HEK293T (cell line): ENCODE results near the gene EHD4.

ENCODE experiments used
- CTCF ChIA-PET: fragments of 350-600 bp; formaldehyde crosslinking; extraction: SDS; loops from one replicate; lab custom pipeline; 2021; ENCODE audit warnings: antibody characterized with exemption, inconsistent platforms; lab: Yijun Ruan, JAX
- POLR2A ChIA-PET: fragments of 350-600 bp; formaldehyde crosslinking; extraction: SDS; loops from one replicate; lab custom pipeline; 2020; ENCODE audit warnings: antibody characterized with exemption, inconsistent platforms; lab: Yijun Ruan, JAX
- DNase-seq: peaks from one replicate; pipeline ENCODE4 v3.0.0; 2012; ENCODE audit warnings: mixed read lengths; ENCODE audit errors: extremely low spot score
- ARNT ChIP-seq: fragments of 450-650 bp; IDR thresholded peaks from 2 replicates; pipeline ENCODE4 v1.6.1; 2017; ENCODE audit warnings: mild to moderate bottlenecking
- BHLHE40 ChIP-seq: fragments of 450-650 bp; IDR thresholded peaks from 2 replicates; pipeline ENCODE4 v1.6.1; 2016; ENCODE audit warnings: mild to moderate bottlenecking, moderate library complexity, borderline replicate concordance
- CTBP1 ChIP-seq: fragments of 450-650 bp; IDR thresholded peaks from 2 replicates; pipeline ENCODE4 v1.6.1; 2016; ENCODE audit warnings: borderline replicate concordance
- ELF4 ChIP-seq: fragments of 450-650 bp; IDR thresholded peaks from 2 replicates; pipeline ENCODE4 v1.6.1; 2017; ENCODE audit warnings: antibody characterized with exemption
- FOXA1 ChIP-seq: fragments of 450-650 bp; IDR thresholded peaks from 2 replicates; pipeline ENCODE4 v1.6.1; 2016; ENCODE audit warnings: mild to moderate bottlenecking
- FOXK2 ChIP-seq: fragments of 450-650 bp; IDR thresholded peaks from 2 replicates; pipeline ENCODE4 v1.6.1; 2016; ENCODE audit warnings: mild to moderate bottlenecking
- FOXM1 ChIP-seq: fragments of 450-650 bp; IDR thresholded peaks from 2 replicates; pipeline ENCODE4 v1.6.1; 2017; ENCODE audit warnings: mild to moderate bottlenecking, borderline replicate concordance
- HDGF ChIP-seq: fragments of 450-650 bp; IDR thresholded peaks from 2 replicates; pipeline ENCODE4 v1.6.1; 2017; ENCODE audit warnings: antibody characterized with exemption, borderline replicate concordance
- L3MBTL2 ChIP-seq: fragments of 450-650 bp; conservative IDR thresholded peaks from 2 replicates; pipeline ENCODE4 v1.6.1; 2016; ENCODE audit warnings: mild to moderate bottlenecking
- LEF1 ChIP-seq: fragments of 450-650 bp; IDR thresholded peaks from 2 replicates; pipeline ENCODE4 v1.6.1; 2017; ENCODE audit warnings: mild to moderate bottlenecking, borderline replicate concordance
- NFRKB ChIP-seq: fragments of 450-650 bp; IDR thresholded peaks from 2 replicates; pipeline ENCODE4 v1.6.1; 2016; ENCODE audit warnings: mild to moderate bottlenecking, moderate library complexity
- SP1 ChIP-seq: fragments of 450-650 bp; IDR thresholded peaks from 2 replicates; pipeline ENCODE4 v1.6.1; 2017
- SUZ12 ChIP-seq: fragments of 450-650 bp; IDR thresholded peaks from 2 replicates; pipeline ENCODE4 v1.6.1; 2016; ENCODE audit warnings: mild to moderate bottlenecking
- TARDBP ChIP-seq: fragments of 450-650 bp; IDR thresholded peaks from 2 replicates; pipeline ENCODE4 v1.6.1; 2016
- ZNF384 ChIP-seq: fragments of 450-650 bp; IDR thresholded peaks from 2 replicates; pipeline ENCODE4 v1.6.1; 2016
- TF ChIP-seq, protein P1 (sequence below): fragments of 450-650 bp; IDR thresholded peaks from 2 replicates; pipeline ENCODE4 v1.6.1; 2016

Gene EHD4

DNA sequence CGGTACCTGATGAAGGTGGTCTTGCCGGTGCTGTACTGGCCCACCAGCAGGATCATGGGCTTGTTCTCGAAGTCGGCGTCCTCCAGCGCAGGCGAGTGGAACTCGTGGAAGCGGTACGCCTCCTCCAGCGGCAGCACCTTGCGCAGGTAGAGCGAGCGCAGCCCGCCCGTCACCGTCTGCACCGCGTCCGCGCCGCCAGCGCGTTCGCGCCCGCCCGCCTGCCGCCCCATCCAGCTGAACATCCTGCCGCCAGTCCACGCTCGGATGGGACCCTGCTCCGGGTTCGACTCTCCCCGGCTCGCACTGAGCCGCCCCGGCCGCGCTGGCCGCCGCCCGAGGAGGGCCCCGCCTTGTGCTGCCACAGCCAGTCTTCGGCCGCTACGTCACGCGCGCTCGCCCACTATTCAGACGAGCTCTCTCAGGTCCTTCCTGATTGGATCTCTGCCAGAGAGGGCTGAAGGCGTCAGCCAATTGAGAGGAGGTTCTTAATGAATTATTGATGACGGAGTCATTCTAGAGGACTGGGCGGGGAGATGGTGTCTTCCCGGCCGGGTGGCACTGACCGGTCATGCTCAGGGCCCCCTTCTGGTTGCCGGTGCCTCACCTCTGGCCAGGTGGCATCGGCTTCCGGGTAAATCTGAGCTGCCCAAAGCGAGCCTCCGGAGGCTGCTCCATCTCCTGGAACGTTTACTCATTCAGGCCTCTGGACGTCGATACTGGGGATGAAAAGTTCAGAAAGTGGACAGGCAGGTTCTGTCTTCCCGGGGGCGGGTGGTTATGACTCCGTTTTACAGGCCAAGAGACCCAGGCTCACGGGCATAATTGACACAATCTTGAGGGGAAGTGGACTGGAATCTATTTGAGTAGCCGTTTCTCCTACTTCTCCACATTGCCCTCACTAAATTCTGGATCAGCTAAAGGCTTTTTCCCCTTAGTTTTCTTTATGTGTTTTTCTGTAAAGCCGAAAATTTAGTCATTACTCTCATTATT, at the start of gene EHD4:
EHD4 (minus strand) TSS at position 305 of the 990 bp plus-strand sequence; CDS start at position 242, 63 bp downstream.
- TF ChIP-seq, protein P1, sequence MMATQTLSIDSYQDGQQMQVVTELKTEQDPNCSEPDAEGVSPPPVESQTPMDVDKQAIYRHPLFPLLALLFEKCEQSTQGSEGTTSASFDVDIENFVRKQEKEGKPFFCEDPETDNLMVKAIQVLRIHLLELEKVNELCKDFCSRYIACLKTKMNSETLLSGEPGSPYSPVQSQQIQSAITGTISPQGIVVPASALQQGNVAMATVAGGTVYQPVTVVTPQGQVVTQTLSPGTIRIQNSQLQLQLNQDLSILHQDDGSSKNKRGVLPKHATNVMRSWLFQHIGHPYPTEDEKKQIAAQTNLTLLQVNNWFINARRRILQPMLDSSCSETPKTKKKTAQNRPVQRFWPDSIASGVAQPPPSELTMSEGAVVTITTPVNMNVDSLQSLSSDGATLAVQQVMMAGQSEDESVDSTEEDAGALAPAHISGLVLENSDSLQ, result peak; percentile 97
- TF ChIP-seq TARDBP, result no peak
- no peak for TF ChIP-seq NFRKB
- peak; percentile 33; the same call in 1 of the 2 replicates for TF ChIP-seq L3MBTL2
- no peak for TF ChIP-seq SP1
- TF ChIP-seq CTBP1, result no peak
- TF ChIP-seq SUZ12, result no peak
- no peak; the same call in 1 of the 2 replicates for TF ChIP-seq ELF4
- TF ChIP-seq HDGF, result no peak
- no peak for TF ChIP-seq FOXK2
- TF ChIP-seq BHLHE40, result no peak
- TF ChIP-seq LEF1, result no peak
- TF ChIP-seq ZNF384, result no peak
- TF ChIP-seq FOXA1, result no peak
- TF ChIP-seq FOXM1, result no peak
- no peak for TF ChIP-seq ARNT
- ChIA-PET CTCF (interaction anchor here (1.2 to 1.8 kb wide), 4 partner anchors 9 to 162 kb away, joined by 3 to 6 read pairs (median 4); no protein-coding TSS in a partner anchor), POLR2A (interaction anchor here (0.6 to 1.6 kb wide), 14 partner anchors 11 to 184 kb away, joined by 3 to 18 read pairs (median 3); partner anchors contain the start of gene PLA2G4F)
- peak; percentile 87 for DNase-seq

DNA sequence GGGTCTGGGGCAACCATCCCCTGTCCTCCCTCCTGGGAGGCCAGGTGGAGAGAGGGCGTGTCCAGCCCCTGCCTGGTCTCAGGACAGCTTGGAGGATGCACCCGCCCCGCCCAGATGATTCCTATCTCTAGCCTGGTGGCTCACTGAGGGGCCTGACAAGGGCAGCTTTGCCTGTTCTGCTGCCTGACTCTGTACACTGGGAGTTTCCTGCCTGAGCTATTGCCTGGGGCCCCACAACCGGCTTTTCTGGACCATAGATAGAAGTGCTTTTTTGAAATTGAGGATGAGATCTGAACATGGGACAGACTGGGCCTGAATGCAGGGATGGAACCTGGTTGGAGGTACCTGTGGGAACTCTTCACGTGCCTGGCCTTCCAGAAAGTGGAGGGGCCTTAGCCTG, 49.2 kb upstream of the EHD4 start:
- ChIA-PET CTCF (no interaction called here), POLR2A (no interaction called here)
- DNase-seq, result no peak
- no peak for TF ChIP-seq TARDBP
- no peak for TF ChIP-seq ARNT
- no peak for TF ChIP-seq BHLHE40
- no peak for TF ChIP-seq L3MBTL2
- TF ChIP-seq ELF4, result no peak

DNA sequence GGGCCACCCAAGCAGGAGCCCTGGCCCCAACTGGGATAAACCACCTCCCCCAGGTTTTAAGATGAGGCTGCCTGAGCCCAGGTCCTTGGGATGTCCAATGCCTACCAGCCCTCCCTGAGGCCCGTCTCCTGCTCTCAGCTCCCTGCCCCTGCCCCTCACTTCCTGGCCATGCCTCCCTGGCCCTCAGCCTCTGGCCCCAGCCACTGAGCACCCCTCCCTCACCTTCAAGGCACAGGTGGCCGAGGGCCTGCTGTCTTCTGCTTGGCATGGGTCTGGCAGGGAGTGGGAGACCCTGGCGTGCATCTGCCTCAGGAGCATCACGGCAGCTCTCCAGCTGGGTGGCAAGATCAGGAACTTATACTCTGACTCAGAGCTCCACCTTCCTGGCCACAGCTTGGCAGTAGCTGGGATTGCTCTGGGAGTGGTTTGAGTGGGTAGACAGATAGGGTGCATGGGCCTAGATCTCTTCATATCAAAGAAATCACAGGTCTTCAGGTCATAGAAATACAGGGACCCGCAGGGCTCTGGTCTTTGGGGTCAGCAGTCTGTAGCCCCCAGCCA, 48.4 kb upstream of the EHD4 start, which contains the start of gene PLA2G4E:
PLA2G4E (minus strand) TSS at position 330 of the 561 bp plus-strand sequence; CDS start at position 318, 12 bp downstream.
- ChIA-PET CTCF (no interaction called here), POLR2A (no interaction called here)
- TF ChIP-seq SUZ12, result no peak
- TF ChIP-seq ZNF384, result no peak
- TF ChIP-seq, protein P1, result no peak
- no peak for TF ChIP-seq ARNT
- no peak for TF ChIP-seq FOXA1
- TF ChIP-seq TARDBP, result no peak
- TF ChIP-seq SP1, result no peak
- TF ChIP-seq ELF4, result no peak
- TF ChIP-seq FOXM1, result no peak
- TF ChIP-seq CTBP1, result no peak
- no peak for TF ChIP-seq L3MBTL2
- TF ChIP-seq HDGF, result no peak
- TF ChIP-seq LEF1, result no peak
- no peak for TF ChIP-seq NFRKB
- TF ChIP-seq FOXK2, result no peak
- no peak for TF ChIP-seq BHLHE40

DNA sequence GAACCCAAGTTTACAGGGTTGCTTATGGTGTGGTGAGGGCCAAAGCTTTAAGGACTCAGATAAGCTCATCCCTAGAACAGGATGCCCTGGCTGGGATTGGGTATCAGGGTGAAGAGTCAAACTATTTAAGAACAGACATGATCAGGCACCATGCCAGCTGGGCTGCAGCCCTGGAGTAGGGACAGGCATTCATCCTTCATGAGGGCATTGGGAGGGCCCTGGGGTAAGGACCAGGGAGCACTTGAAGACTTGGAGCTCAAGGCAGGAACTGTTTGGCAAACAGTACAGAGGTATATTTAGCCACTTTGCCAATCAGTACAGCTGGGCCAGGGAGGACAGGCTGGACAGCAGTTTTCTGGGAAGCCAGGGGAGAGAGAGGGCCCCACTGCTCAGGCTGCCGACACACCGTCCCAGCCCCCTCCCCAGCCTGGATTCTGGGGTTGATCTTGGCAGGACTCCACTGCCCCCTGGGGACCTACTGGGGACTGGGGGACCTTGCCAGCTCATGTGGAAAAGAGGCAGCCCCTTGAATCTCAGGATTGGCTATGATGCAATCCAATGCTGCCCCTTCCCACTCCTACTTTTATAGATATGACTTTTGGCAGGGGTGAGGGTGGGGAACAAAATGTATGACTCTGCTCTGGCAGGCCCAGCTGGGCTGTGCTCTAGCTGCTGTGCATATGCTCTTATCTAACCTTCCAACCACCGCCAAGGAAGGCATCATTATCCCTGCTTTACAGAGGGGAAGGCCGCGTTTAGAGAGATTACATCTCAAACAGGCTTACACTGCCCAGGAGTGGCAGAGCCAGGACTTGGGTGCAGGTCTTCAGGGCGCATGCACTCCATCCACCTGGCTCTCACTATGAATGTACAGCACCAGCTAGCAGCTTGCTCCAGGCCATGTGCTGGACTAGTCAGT, 46.2 kb upstream of the EHD4 start:
- ChIA-PET POLR2A (no interaction called here), CTCF (no interaction called here)

More for the DNA sequence above, 48.4 kb upstream of the EHD4 start, which contains the start of gene PLA2G4E:
- DNase-seq, result no peak

More for the DNA sequence above, 46.2 kb upstream of the EHD4 start:
- DNase-seq, result no peak
- TF ChIP-seq BHLHE40 (no peak), NFRKB (no peak), ARNT (no peak), HDGF (no peak), FOXM1 (no peak), FOXA1 (no peak), CTBP1 (no peak), TARDBP (no peak), ELF4 (no peak), LEF1 (no peak), SUZ12 (no peak), ZNF384 (no peak), SP1 (no peak), FOXK2 (no peak), L3MBTL2 (no peak)
- TF ChIP-seq, protein P1, result no peak
